ENCODE data around the gene CDKN2A.

The CDKN2A gene

GRCh38 chr9:21936161-21936560 lies 58.0 kb downstream of the CDKN2A start:
- Histone ChIP-seq H3K79me2 (ENCODE audit: control insufficient read depth, low read length) (no peaks in the 10 kb centered on the region), H3K9me3 (ENCODE audit: control insufficient read depth, insufficient read depth, low read length) (no peaks in the 10 kb centered on the region), H3K4me2 (ENCODE audit: low read length) (no peak overlapping the region), H3K4me3 (ENCODE audit: low read length) (no peak overlapping the region), H3K9me2 (replicated peaks; ENCODE audit: control insufficient read depth, low read length) (no peaks in the 10 kb centered on the region), H3K27ac (ENCODE audit: low read depth, low read length) (no peak overlapping the region), H4K20me1 (ENCODE audit: control insufficient read depth, insufficient read depth, low read depth, low read length) (no peaks in the 10 kb centered on the region), H3K27me3 (ENCODE audit: control insufficient read depth, low read length) (no peaks in the 10 kb centered on the region), H3K4me1 (ENCODE audit: control insufficient read depth, low read length) (no peaks in the 10 kb centered on the region), H3F3A (ENCODE audit: control insufficient read depth, insufficient read depth) (no peaks in the 10 kb centered on the region), H3K36me3 (ENCODE audit: control insufficient read depth, low read length) (no peaks in the 10 kb centered on the region)
- TF ChIP-seq CTCF (IDR thresholded peaks at IDR 0.05; ENCODE audit: low read depth, low read length, poor library complexity, severe bottlenecking), result no peak
- TF ChIP-seq EZH2phosphoT487 (IDR thresholded peaks at IDR 0.05; ENCODE audit: borderline replicate concordance, low read length), result no peak

DNA sequence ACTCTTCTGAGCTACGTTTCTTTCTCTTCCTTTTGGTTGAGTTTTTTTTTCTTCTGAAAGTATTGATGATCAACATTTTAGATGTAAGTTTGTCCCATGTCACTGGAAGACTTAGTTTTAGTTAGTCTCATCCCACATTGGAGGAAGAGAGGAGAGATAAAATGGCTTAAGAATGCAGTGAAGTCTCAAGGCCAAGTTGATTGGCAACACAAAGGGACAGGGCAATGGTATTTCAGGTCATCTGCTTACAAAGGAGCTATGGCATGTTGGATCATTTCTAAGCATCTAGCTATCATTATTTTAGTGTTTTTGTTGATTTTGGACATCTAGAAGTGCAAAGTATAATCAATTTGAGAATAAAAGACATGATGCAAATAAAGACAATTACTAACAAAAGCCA lies 58.6 kb downstream of the CDKN2A start:
- H3K4me1 ChIP-seq (ENCODE audit: control insufficient read depth, low read length), result no peaks in the 10 kb centered on the region
- H3K79me2 ChIP-seq (ENCODE audit: control insufficient read depth, low read length), result no peaks in the 10 kb centered on the region
- no peaks in the 10 kb centered on the region for H3K9me2 ChIP-seq (replicated peaks; ENCODE audit: control insufficient read depth, low read length)
- no peak for TF ChIP-seq EZH2phosphoT487 (IDR thresholded peaks at IDR 0.05; ENCODE audit: borderline replicate concordance, low read length)
- no peak for TF ChIP-seq CTCF (IDR thresholded peaks at IDR 0.05; ENCODE audit: low read depth, low read length, poor library complexity, severe bottlenecking)
- no peak overlapping the region for H3K4me3 ChIP-seq (ENCODE audit: low read length)
- no peaks in the 10 kb centered on the region for H3K27me3 ChIP-seq (ENCODE audit: control insufficient read depth, low read length)
- H3K36me3 ChIP-seq (ENCODE audit: control insufficient read depth, low read length), result no peaks in the 10 kb centered on the region
- H3K27ac ChIP-seq (ENCODE audit: low read depth, low read length), result no peak overlapping the region
- no peaks in the 10 kb centered on the region for H4K20me1 ChIP-seq (ENCODE audit: control insufficient read depth, insufficient read depth, low read depth, low read length)
- H3K4me2 ChIP-seq (ENCODE audit: low read length), result no peak overlapping the region
- H3K9me3 ChIP-seq (ENCODE audit: control insufficient read depth, insufficient read depth, low read length), result no peaks in the 10 kb centered on the region
- H3F3A ChIP-seq (ENCODE audit: control insufficient read depth, insufficient read depth), result no peaks in the 10 kb centered on the region

- H3K27me3 ChIP-seq (ENCODE audit: control insufficient read depth, low read length), result no peaks in the 10 kb centered on the region
- TF ChIP-seq EZH2phosphoT487 (IDR thresholded peaks at IDR 0.05; ENCODE audit: borderline replicate concordance, low read length) (no peak), CTCF (IDR thresholded peaks at IDR 0.05; ENCODE audit: low read depth, low read length, poor library complexity, severe bottlenecking) (no peak)
- H3K4me3 ChIP-seq (ENCODE audit: low read length), result no peak overlapping the region
- no peaks in the 10 kb centered on the region for H3K79me2 ChIP-seq (ENCODE audit: control insufficient read depth, low read length)
- no peaks in the 10 kb centered on the region for H3K36me3 ChIP-seq (ENCODE audit: control insufficient read depth, low read length)
- no peak overlapping the region for H3K27ac ChIP-seq (ENCODE audit: low read depth, low read length)
- H3F3A ChIP-seq (ENCODE audit: control insufficient read depth, insufficient read depth), result no peaks in the 10 kb centered on the region
- H3K4me2 ChIP-seq (ENCODE audit: low read length), result no peak overlapping the region
- H3K9me2 ChIP-seq (replicated peaks; ENCODE audit: control insufficient read depth, low read length), result no peaks in the 10 kb centered on the region
- H3K4me1 ChIP-seq (ENCODE audit: control insufficient read depth, low read length), result no peaks in the 10 kb centered on the region
- H3K9me3 ChIP-seq (ENCODE audit: control insufficient read depth, insufficient read depth, low read length), result no peaks in the 10 kb centered on the region
- H4K20me1 ChIP-seq (ENCODE audit: control insufficient read depth, insufficient read depth, low read depth, low read length), result no peaks in the 10 kb centered on the region
Measured at GRCh38 chr9:21933865-21934264, 60.3 kb downstream of the CDKN2A start.

- H3K4me3 ChIP-seq (ENCODE audit: low read length), result no peak overlapping the region
- no peaks in the 10 kb centered on the region for H3K36me3 ChIP-seq (ENCODE audit: control insufficient read depth, low read length)
- H3K79me2 ChIP-seq (ENCODE audit: control insufficient read depth, low read length), result no peaks in the 10 kb centered on the region
- TF ChIP-seq EZH2phosphoT487 (IDR thresholded peaks at IDR 0.05; ENCODE audit: borderline replicate concordance, low read length), result no peak
- no peak for TF ChIP-seq CTCF (IDR thresholded peaks at IDR 0.05; ENCODE audit: low read depth, low read length, poor library complexity, severe bottlenecking)
- H3K27ac ChIP-seq (ENCODE audit: low read depth, low read length), result no peak overlapping the region
- H3K4me2 ChIP-seq (ENCODE audit: low read length), result no peak overlapping the region
- no peaks in the 10 kb centered on the region for H3F3A ChIP-seq (ENCODE audit: control insufficient read depth, insufficient read depth)
- no peaks in the 10 kb centered on the region for H3K9me3 ChIP-seq (ENCODE audit: control insufficient read depth, insufficient read depth, low read length)
- no peaks in the 10 kb centered on the region for H3K4me1 ChIP-seq (ENCODE audit: control insufficient read depth, low read length)
- no peaks in the 10 kb centered on the region for H4K20me1 ChIP-seq (ENCODE audit: control insufficient read depth, insufficient read depth, low read depth, low read length)
- no peaks in the 10 kb centered on the region for H3K27me3 ChIP-seq (ENCODE audit: control insufficient read depth, low read length)
- no peaks in the 10 kb centered on the region for H3K9me2 ChIP-seq (replicated peaks; ENCODE audit: control insufficient read depth, low read length)
Measured at GRCh38 chr9:21933281-21933680, 60.9 kb downstream of the CDKN2A start.

Measured in DOHH2 (cell line).